GM18498 (cell line): ENCODE results near the gene SMYD3.

Experiments used
- ATAC-seq: cut with Tn5 transposase; IDR thresholded peaks from one replicate; pipeline ENCODE4 v1.9.1; 2021; ENCODE audit warnings: mild to moderate bottlenecking, moderate library complexity; ENCODE audit not compliant: unreplicated experiment

SMYD3 gene

DNA sequence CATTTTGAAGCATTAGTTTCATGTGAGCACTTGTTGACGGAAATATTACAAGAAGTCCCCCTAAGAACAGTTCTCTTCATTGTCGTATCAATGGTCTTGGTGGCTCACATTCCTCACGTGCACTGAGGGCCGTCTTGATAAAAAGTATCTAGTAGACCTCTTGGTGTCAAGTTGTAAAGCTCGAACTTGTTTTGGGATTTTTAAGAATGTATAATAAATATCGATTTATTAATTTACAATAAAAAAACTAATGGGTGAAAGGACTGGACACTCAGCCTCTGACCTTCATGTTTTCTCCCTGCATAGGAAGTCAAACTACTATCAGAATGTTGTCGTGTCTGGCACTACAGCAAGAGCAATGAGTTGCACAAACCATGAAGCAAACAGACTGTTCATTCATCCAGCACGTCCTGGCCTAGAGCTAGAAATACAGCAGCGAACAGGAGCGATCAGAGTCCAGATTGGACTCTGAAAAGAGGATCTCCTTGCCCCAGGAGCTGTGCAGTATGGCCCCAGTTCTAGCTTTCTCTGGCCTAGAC lies 319.2 kb downstream of the SMYD3 start:
- no peak for ATAC-seq

DNA sequence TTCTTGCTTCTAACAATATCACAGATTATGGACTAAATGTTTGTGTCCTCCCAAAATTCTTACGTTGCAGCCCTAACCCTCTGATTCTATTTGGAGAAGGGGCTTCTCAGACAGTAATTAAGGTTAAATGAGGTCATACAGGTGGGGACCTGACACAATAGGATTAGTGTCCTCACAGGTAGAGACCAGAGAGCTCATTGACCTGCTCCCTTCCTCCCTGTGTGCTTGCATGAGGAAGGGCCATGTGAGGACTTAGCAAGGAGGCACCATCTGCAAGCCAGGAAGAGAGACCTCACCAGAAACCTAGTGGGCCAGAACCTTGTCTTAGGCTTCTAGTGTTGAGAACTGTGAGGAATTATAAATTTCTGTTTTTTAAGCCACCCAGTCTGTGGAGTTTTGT lies 322.6 kb downstream of the SMYD3 start:
- ATAC-seq = no peak

DNA sequence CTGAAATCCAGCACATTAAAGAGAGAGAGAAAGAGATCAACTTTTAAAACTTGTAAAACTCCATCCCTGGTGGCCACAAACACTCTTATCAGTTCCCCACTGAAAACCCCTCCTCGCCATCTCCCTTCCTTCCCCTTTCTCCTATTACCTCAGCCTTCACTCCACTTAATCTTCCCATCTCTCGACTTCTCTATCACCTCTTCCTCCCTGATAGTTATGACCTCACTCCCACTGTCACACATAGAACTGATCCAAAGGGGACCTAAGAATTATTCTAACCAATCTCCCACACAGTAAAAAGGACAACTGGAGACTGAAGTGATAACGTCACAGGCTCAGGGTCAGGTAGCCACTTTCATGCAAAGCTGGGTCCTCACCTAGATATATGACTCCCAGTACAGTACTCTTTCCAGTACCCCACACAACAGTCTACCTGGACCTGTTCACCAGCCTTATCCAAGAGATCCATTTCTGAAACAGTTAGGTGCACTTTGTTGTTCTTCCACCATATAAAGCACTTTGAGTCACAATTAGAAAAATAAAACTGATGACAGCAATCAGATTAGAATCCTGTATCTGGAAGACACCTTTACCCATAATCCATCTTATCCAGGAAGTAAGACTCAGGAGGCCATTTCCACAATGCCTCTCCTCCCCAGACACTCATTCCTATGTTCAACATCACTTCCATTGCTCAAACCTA lies 324.8 kb downstream of the SMYD3 start:
- no peak for ATAC-seq

DNA sequence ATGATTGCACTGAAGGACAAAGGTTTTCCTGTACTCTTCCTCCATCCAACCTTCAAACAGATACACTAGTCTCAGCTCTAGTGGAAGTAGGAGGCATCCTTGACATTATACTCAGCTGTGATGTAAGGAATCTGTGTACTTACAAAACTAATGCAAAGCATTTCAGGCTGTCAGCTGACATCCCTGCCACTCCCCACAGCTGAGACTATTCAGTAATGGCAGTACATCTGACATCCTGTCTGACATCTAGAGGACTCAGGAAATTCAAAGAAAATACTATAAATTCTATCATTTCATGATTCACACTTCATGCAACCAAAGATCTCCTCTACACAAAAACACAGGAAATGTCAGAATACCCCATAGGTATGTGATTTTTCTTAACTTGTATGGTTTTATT lies 325.8 kb downstream of the SMYD3 start:
- ATAC-seq = no peak

DNA sequence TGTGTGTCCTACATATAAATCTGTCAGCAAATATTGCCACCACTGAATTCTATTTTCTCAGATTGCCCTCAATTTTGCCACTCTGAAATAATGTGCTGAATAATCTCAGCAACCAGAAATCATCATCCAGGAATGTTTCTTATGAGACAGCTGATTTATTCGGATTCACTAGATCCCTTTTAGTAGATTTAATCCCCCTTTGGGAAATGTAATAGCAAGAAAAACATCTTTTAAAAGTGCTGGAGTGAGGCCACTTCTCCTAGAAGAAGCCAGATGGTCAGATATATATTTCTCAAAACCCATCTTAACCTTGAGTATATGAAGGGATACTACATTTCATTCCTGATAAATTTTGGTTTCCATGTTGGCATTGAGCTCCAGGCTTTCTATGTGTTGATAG lies 327.7 kb downstream of the SMYD3 start:
- no peak for ATAC-seq

DNA sequence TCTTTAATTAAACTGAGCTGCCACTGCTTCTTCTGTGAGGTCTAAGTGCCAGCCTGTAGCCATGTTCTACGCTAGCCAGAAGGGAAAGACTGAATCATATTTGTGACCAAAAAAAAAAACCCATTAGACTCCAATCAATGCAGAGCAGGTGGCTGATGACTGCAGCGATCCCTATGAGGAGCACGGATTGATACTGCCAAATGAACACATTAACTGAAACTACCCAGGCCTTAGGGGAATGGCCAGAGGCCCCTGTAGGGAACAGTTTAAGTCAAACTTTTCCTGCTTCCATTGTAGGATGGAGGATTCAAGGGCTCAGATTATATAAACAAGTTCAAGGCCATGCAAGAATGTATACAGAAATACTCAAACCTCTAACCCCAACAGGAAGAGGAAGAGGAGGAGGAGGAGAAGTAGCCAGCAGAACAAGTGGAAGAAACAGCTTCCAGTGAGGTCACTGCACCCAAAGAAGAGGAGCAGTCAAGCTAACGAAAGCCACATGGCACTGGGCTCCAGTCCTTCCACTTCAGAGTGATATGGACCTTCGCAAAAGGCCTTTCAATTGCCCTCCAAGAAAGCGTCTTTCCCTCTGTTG lies 328.3 kb downstream of the SMYD3 start:
- no peak for ATAC-seq

DNA sequence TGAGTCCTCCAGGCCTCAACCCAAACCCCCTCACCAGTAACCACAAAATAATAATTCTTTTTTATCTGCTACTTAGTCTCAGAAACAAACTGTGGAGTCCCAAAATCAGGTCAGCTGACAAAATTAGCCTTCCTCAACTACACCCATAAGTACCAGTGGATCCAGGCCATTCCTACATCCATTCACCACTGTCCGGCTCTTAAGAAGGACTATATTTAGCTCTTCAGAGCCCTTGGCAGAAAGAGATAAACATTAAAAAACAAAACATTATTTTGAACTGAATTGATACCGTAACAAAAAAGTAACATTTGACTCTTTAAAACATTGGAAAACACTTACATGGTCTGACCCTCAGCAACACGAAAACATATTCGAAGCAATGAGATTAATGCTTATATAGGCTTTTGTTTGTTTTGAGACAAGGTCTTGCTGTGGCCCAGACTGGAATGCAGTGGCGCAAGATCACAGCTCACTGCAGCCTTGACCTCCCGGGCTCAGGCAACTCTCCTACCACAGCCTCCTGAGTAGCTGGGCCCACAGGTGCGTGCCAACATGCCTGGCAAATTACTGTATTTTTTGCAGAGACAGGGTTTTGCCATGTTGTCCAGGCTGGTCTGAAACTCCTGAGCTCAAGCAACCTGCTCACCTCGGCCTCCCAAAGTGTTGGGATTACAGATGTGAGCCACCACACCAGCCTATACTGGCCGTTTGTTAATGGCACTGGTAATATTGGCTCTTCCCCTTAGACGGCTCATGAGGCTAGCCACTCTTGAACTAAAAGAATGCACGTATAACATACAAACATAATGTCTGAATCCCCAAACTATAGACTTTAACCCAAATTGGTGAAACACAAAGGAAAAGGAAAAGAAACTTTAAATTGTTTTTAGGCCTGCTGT lies 330.7 kb downstream of the SMYD3 start:
- ATAC-seq = no peak

DNA sequence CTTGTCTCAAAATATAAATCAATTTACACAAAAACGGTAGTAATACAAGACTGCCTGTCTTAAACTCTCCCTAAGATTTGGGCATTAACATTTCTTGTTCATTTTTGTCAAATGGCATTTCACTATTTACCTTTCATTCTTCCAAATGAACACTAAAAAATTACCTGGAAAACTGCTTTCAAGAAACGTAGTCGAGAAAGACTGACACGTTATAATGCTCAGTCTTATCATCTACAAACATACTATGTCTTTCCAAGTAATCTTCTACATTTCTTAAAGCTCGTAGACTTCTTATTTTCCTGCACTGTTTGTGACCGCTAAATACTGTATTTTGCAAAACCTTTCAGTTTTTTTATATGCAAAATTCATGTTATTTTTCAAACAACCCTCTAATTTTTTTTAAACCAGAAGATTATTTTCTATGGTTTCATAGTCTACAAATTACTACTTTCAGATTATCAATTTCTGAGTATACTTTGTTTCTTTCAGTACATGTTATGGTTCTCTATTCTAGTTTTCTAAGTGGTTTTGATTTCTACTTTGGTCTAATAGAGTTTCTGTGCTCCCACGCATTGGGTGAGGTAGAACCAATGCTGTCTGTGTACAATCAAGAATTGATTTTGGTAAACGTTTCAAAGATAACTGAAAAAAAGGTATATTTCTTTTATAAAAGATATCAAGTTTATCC lies 336.4 kb downstream of the SMYD3 start:
- peak; percentile 93 for ATAC-seq

DNA sequence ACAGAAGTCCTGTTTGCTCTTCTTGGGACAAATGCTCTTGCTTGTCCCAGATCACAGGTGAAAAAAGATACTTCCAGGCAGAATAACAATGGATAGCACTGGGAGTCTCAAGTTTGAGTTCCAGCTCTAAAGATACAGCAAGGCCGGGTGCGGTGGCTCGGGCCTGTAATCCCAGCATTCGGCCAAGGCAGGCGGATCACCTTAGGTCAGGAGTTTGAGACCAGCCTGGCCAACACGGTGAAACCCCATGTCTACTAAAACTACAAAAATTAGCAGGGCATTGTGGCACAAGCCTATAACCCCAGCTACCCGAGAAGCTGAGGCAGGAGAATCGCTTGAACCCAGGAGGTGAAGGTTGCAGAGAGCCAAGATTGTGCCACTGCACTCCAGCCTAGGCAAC lies 337.6 kb downstream of the SMYD3 start:
- ATAC-seq = no peak

DNA sequence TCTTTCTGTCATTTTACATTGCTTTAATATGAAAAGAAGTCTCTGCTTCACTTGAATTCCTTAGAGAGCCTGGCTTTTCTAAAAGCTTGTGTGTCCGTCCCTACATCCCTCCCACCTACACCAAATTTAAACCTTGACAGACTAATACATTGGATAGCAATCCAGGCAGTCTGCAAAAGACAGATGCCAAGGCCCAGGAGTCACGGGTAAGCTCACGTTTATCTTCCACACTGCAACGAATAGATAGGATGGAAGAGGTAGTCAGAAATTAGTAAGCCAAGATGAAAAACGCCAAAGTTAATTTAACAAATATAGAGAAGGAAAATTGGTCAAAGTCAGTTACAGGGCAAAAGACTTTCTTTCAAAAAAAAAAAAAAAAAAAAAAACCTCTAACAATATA lies 338.1 kb downstream of the SMYD3 start:
- no peak for ATAC-seq

DNA sequence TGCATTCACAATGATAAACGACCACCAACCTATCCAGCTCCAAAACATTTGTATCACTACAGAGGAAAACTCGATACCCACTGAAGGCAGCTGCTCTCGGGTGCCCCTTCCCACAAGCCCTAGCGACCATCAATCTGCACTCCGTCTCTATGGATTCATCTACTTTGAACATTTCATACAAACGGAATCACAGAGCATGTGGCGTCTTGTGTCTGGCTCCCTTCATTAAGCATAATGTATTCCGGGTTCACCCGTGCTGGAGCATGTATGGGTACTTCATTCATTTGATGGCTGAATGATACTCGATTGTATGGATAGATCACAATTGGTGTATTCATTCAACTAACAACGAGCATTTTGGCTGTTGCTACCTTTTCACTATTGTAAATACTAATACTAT lies 340.2 kb downstream of the SMYD3 start:
- ATAC-seq = no peak

DNA sequence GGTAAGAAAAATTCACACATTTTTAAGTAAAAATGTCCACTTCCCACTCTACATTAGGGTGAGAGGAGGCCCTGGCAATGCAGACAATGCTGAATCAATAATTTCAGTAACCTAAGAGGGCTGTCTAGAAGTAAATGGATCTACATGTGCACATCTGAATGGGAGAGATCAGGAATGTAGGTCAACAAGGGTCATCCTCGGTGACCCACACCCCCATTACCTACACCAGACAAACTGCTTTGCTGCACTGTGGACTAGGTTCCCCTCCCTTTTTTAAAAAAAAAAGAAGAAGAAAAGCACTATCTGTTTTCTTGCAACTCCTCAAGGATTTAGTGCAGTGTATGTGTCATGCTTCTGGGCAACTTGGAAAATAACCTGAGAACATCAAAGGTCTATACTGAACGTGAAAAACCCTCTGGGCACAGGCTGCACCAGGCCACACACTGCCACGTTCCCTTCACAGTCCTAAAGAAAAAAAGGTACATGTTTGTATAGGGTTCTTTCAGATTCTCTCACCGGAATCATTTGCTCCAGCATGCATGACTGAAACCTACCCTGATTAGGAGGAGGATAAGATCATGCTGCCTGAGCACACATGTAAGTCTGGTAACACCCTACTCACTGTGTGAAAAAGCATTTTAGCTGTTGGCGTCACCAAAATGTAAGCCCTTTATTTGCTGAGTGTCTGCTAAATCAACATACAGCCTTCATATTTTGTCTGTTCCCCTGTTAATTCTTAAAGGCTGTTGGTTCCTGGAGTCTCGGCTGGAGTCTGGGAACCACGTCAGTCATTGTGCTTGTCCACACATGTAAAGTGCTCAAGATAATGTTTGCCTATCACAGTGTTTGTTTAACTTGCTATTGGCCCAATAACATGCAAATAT lies 341.0 kb downstream of the SMYD3 start:
- no peak for ATAC-seq

DNA sequence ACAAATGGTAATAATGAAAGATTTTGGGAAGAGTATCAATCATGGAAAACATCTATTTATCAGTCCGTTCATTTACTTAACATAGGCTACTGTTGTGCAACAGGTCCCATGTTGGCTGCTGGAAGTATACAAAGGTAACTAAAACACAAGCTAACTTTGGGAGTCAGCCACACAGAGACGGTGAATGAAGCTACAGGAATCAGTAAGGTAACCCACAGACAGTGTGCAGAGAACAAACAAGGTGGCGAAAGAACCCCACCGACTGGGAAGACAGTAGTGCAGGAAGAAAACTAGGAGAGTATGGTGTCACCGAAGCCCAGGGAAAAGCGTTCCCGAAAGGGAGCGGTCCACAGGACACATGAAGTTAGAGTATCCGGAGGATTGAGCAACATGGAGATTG lies 342.3 kb downstream of the SMYD3 start:
- ATAC-seq = no peak

DNA sequence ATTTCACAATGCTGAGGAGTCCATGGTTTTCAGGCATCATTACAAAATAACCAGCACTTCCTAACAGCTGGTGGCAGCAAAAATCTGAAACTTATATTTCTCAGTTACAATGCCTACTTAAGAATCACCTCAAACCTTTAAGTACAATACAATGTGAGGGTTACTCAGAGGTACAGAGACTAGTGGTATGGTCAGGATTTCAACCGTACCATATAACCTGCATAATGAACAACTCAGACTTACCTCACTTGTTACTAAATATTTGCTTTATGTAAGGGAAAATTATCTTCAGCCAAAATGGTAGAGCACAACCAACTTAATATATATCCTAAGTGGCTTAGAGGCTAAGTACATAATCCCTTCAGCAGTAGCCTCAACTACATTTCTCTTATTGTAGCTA lies 344.5 kb downstream of the SMYD3 start:
- no peak for ATAC-seq

DNA sequence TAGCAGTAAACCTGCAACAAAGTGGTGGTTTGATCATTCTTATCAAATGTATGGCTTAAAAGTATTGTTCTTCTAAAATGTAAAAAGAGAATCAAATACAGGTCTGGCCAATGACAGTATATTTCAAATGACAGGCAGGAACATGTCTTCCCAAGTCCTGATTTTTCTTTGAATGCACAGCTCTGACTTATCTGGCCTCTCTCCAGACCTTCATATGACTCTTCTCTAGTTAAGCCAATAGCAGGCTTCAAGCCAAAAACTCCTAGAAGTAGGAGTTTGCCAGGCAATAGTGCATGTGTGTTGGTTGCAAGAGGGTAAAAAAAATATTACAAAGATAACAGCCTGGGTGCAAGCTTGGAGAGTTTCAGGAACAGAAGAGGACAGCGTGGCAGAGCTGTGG lies 345.5 kb downstream of the SMYD3 start:
- no peak for ATAC-seq

DNA sequence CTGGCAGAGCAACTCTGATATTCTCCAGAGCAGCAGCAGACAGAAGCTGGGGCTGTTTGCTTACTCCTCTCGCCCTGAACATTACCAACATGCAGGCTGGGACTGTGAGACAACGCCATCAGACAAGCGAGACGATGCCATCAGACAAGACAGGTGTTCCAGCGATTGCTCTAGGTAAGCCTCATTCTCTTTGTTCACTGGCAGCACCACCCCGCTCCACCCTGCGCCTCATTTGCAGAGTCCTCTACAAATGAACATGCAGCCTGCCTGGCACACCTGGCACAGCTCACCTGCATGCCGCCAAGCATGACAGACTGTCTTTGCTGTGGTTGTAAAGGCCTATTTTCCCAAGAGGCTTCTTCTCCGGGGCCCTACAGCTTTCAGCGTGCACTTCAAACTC lies 346.2 kb downstream of the SMYD3 start:
- no peak for ATAC-seq

DNA sequence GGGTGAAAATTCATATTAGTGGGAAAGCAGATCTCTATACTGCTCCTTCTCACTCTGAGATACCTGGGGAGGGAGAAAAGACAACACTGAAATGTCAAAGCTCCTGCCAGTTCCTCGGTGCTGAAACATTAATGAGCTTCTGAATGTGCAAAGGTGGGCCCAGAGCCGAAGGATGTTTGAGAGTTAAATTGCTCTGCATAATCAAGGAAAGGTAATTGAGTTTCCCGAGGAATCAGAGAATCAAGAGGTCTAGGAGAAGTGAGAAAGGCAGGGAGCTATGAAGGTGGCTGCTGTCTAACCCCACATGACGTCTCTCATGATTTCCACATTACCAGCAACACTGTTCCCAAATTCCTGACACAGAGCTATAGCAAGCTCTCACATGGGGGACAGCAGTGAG lies 346.7 kb downstream of the SMYD3 start:
- no peak for ATAC-seq

DNA sequence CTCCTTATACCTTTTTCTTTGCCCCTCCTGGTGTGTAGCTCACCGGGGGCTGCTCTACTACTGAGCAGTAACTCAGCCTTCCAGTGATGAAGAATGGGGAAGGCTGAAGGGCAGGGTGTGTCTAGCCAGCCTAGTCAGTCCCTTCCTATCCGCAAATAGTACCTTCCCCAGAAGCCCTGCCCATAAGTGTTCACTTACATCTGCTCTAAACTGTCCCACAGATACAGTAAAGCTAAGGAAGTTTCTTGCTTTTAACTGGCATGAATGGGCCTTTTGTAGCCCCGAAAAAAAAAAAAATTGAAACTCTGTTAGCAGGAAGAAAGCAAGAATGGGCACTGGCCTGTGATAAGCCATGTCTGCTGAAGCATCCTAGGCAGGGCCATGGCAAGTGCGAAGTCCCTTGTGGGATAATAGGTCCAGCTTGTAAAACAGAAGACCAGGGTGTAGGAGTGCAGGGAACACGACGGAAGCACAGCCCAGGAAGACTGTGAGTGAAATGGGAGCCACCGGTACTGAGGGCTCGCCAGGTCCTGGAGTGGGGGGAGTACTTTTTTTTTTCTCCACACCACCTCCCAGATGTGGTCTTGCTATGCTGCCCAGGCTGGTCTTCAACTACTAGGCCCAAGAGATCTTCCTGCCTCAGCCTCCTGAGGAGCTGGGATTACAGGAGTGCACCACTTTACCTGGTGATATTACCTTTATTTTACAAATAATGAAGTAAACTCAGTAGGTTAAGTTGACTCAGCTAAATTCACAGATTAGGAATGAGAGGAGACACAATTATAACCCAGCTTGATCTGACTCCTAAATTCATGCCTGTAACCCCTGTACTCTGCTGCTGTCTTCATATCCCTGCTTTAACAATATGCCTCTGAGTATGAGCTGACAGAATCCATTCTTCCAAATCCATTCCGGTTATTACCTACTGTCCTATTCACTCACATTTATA lies 347.5 kb downstream of the SMYD3 start:
- ATAC-seq = no peak

DNA sequence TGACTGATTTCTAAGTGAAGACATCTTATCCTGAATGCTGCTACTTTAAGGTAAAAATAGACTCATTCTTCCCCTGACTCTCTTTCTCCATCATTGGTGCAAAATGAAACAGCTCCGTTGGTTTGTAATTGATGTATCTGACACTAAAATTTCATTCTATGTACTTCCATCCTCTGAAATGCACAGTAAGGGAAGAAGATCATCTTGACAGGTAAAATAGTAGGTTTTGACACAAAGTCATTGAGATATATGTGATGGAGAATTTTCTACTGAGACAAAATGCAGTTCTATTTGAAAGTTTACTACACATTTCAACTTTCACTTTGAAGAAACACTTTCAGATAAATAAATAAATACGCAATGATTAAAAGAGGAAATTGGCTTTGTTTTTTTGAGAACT lies 348.9 kb downstream of the SMYD3 start:
- no peak for ATAC-seq
